K562 (cell line): ENCODE measurements around the gene ZFP92. TPM values are rescaled to one million over a fixed set of nuclear protein-coding genes. Genes with fewer than 3 reads are reported as not detected.

Source experiments
- BCOR ChIP-seq: fragments of 450-650 bp; IDR thresholded peaks from 2 replicates; pipeline ENCODE4 v1.6.1; 2016
- BRF1 ChIP-seq: IDR thresholded peaks from 3 replicates; pipeline ENCODE4 v1.6.1; 2011; ENCODE audit warnings: borderline replicate concordance, mild to moderate bottlenecking; ENCODE audit not compliant: insufficient read length; ENCODE audit errors: extremely low read depth
- CLOCK ChIP-seq: fragments of 250-450 bp; sonication (Bioruptor Pico); IDR thresholded peaks from 2 replicates; pipeline ENCODE4 v1.4.0; 2020; ENCODE audit warnings: mild to moderate bottlenecking, moderate library complexity, borderline replicate concordance
- EGR1 ChIP-seq: fragments of 450-650 bp; conservative IDR thresholded peaks from 2 replicates; pipeline ENCODE4 v1.6.1; 2017; ENCODE audit warnings: mild to moderate bottlenecking
- FOXA1 ChIP-seq: fragments of 450-650 bp; IDR thresholded peaks from 2 replicates; pipeline ENCODE4 v1.6.1; 2016; ENCODE audit warnings: mild to moderate bottlenecking, borderline replicate concordance
- FOXK2 ChIP-seq, 2 experiments: fragments of 450-650 bp; IDR thresholded peaks in 1 of 2; conservative IDR thresholded peaks in 1 of 2; 2 replicates each; pipeline ENCODE4 v1.6.1; 2016; ENCODE audit warnings: low read depth in 2 of 2, mild to moderate bottlenecking in 1 of 2
- NR4A1 ChIP-seq, 2 experiments: fragments of 250-450 bp in 1 of 2; fragments of 450-650 bp in 1 of 2; sonication (Bioruptor Pico) in 1 of 2; IDR thresholded peaks; 2 replicates each; pipeline versions ENCODE4 v1.4.0 to v1.6.1; 2016 to 2020; ENCODE audit warnings: mild to moderate bottlenecking in 2 of 2, missing compliant biosample characterization in 1 of 2, missing genetic modification characterization in 1 of 2, moderate library complexity in 1 of 2
- PCBP2 ChIP-seq: fragments of 200-400 bp; formaldehyde crosslinking; IDR thresholded peaks from 2 replicates; pipeline ENCODE4 v1.6.1; 2018; ENCODE audit warnings: low read length, low read depth, mild to moderate bottlenecking, moderate library complexity; ENCODE audit not compliant: poor library complexity, severe bottlenecking
- PHB ChIP-seq: fragments of 250-450 bp; sonication (Bioruptor Pico); IDR thresholded peaks from 2 replicates; pipeline ENCODE4 v1.5.0; 2021
- POLR2AphosphoS5 ChIP-seq: IDR thresholded peaks from 2 replicates; pipeline ENCODE4 v1.6.1; 2011; ENCODE audit warnings: mild to moderate bottlenecking, low read depth, low read length, moderate library complexity; ENCODE audit not compliant: control insufficient read depth, insufficient read depth
- SETDB1 ChIP-seq: IDR thresholded peaks from one replicate; pipeline ENCODE4 v1.6.1; 2012; ENCODE audit warnings: low read length, control low read depth, inconsistent platforms
- TAF9B ChIP-seq: fragments of 450-650 bp; IDR thresholded peaks from 2 replicates; pipeline ENCODE4 v1.6.1; 2018; ENCODE audit warnings: mild to moderate bottlenecking; ENCODE audit not compliant: partially characterized antibody
- TEAD1 ChIP-seq, 2 experiments: fragments of 450-650 bp in 1 of 2; sonication (generic) in 1 of 2; formaldehyde crosslinking; IDR thresholded peaks; 2 replicates each; pipeline versions ENCODE4 v1.4.0 to v1.8.0; 2020 to 2022; ENCODE audit warnings: mild to moderate bottlenecking in 2 of 2, missing genetic modification reagents in 1 of 2
- U2AF2 ChIP-seq: fragments of 200-400 bp; formaldehyde crosslinking; optimal IDR thresholded peaks from 2 replicates; pipeline ENCODE3; 2017; ENCODE audit warnings: low read depth, mild to moderate bottlenecking, low read length
- YBX1 ChIP-seq: fragments of 450-650 bp; IDR thresholded peaks from 2 replicates; pipeline ENCODE4 v1.7.1; 2016; ENCODE audit warnings: mild to moderate bottlenecking
- ZNF165 ChIP-seq: fragments of 250-450 bp; sonication (Bioruptor Pico); IDR thresholded peaks from 2 replicates; pipeline ENCODE4 v1.4.0; 2020; ENCODE audit warnings: borderline replicate concordance
- ZNF324 ChIP-seq: fragments of 250-450 bp; sonication (Bioruptor Pico); IDR thresholded peaks from 2 replicates; pipeline ENCODE4 v1.4.0; 2020; ENCODE audit warnings: mild to moderate bottlenecking
- ZNF780A ChIP-seq: fragments of 250-450 bp; sonication (Bioruptor Pico); IDR thresholded peaks from 2 replicates; pipeline ENCODE4 v1.5.0; 2021; ENCODE audit warnings: mild to moderate bottlenecking
- polyA plus RNA-seq, 8 experiments: library from polyadenylated mRNA; depleted of rRNA in 4 of 8; stranded (reverse) in 5 of 8; unstranded in 3 of 8; fragments of >200 nt; fragmentation: Nextera tagmentation in 2 of 8; fragmentation: Illumina TruSeq in 1 of 8; extraction: Ambion mirVana in 2 of 8; extraction: Trizol in 1 of 8; gene quantifications; 2 replicates each; pipeline versions ENCODE4 v1.2.1 to v1.2.3, GENCODE V29; 2011 to 2014; ENCODE audit warnings: inconsistent platforms in 1 of 8, missing spikeins in 1 of 8
- total RNA-seq, 7 experiments: library from RNA; depleted of rRNA in 6 of 7; stranded (reverse); fragments of >200 nt in 6 of 7; fragmentation: Illumina TruSeq in 2 of 7; extraction: Trizol in 2 of 7; gene quantifications; 2 replicates each; pipeline versions ENCODE4 v1.2.1 to v1.2.3, GENCODE V29; 2011 to 2021; ENCODE audit warnings: low replicate concordance in 1 of 7
- TF ChIP-seq, protein P1 (sequence below): fragments of 450-650 bp; IDR thresholded peaks from 2 replicates; pipeline ENCODE4 v1.7.0; 2016; ENCODE audit warnings: borderline replicate concordance
- TF ChIP-seq, protein P2 (sequence below): fragments of 250-450 bp; sonication (Bioruptor Pico); IDR thresholded peaks from 2 replicates; pipeline ENCODE4 v1.6.1; 2021; ENCODE audit warnings: mild to moderate bottlenecking
- TF ChIP-seq, protein P3 (sequence below): fragments of 450-650 bp; IDR thresholded peaks from 2 replicates; pipeline ENCODE4 v1.6.1; 2016; ENCODE audit warnings: mild to moderate bottlenecking

ZFP92 gene
- total and polyA plus RNA-seq, 9 of the 15 experiments (the other 6 are each of a cell fraction or from before 2014, with no cell fraction given), result 0.32 to 3.3 (median 1.8) TPM

GRCh38 chrX:153381684-153382532, 29.4 kb upstream of the ZFP92 start (continued):
- TF ChIP-seq PCBP2, result no peak
- TF ChIP-seq, protein P1, sequence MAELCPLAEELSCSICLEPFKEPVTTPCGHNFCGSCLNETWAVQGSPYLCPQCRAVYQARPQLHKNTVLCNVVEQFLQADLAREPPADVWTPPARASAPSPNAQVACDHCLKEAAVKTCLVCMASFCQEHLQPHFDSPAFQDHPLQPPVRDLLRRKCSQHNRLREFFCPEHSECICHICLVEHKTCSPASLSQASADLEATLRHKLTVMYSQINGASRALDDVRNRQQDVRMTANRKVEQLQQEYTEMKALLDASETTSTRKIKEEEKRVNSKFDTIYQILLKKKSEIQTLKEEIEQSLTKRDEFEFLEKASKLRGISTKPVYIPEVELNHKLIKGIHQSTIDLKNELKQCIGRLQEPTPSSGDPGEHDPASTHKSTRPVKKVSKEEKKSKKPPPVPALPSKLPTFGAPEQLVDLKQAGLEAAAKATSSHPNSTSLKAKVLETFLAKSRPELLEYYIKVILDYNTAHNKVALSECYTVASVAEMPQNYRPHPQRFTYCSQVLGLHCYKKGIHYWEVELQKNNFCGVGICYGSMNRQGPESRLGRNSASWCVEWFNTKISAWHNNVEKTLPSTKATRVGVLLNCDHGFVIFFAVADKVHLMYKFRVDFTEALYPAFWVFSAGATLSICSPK, result no peak
- TF ChIP-seq NR4A1 (CRISPR knock-in tag; IDR thresholded peaks at IDR 0.05), result no peak
- TF ChIP-seq NR4A1 (tag; IDR thresholded peaks at IDR 0.05), result no peak
- no peak for TF ChIP-seq TAF9B
- TF ChIP-seq, protein P2, sequence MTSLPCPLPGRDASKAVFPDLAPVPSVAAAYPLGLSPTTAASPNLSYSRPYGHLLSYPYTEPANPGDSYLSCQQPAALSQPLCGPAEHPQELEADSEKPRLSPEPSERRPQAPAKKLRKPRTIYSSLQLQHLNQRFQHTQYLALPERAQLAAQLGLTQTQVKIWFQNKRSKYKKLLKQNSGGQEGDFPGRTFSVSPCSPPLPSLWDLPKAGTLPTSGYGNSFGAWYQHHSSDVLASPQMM (CRISPR knock-in tag), result no peak
- TF ChIP-seq, protein P3, sequence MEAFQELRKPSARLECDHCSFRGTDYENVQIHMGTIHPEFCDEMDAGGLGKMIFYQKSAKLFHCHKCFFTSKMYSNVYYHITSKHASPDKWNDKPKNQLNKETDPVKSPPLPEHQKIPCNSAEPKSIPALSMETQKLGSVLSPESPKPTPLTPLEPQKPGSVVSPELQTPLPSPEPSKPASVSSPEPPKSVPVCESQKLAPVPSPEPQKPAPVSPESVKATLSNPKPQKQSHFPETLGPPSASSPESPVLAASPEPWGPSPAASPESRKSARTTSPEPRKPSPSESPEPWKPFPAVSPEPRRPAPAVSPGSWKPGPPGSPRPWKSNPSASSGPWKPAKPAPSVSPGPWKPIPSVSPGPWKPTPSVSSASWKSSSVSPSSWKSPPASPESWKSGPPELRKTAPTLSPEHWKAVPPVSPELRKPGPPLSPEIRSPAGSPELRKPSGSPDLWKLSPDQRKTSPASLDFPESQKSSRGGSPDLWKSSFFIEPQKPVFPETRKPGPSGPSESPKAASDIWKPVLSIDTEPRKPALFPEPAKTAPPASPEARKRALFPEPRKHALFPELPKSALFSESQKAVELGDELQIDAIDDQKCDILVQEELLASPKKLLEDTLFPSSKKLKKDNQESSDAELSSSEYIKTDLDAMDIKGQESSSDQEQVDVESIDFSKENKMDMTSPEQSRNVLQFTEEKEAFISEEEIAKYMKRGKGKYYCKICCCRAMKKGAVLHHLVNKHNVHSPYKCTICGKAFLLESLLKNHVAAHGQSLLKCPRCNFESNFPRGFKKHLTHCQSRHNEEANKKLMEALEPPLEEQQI, result no peak
- no peak for TF ChIP-seq YBX1
- TF ChIP-seq POLR2AphosphoS5, result no peak
- TF ChIP-seq BCOR, result no peak
- TF ChIP-seq TEAD1 (CRISPR knock-in tag; IDR thresholded peaks at IDR 0.05), result no peak
- TF ChIP-seq EGR1, result no peak
- no peak for TF ChIP-seq FOXA1
- TF ChIP-seq BRF1, result no peak
- no peak for TF ChIP-seq CLOCK
- TF ChIP-seq ZNF780A (CRISPR knock-in tag), result no peak
- TF ChIP-seq FOXK2 (conservative IDR thresholded peaks at IDR 0.05 in 1 of 2, IDR thresholded peaks at IDR 0.05 in 1 of 2; ENCODE audit: low read depth in 2 of 2), result peak in 1 of 2 experiments; percentile 54; a peak in 1 of 4 replicates
- TF ChIP-seq ZNF165 (CRISPR knock-in tag), result no peak
- no peak for TF ChIP-seq PHB (CRISPR knock-in tag)
- no peak for TF ChIP-seq SETDB1
- no peak for TF ChIP-seq ZNF324 (CRISPR knock-in tag)
- TF ChIP-seq U2AF2, result no peak
